Islet of Langerhans (tissue), 1 donor: ENCODE results near the gene HACL1.

Experiments
- FAIRE-seq: peaks from one replicate; lab custom pipeline; 2011; peaks lifted over from hg19 to GRCh38; lab: Jason Lieb, UNC

HACL1 gene

DNA sequence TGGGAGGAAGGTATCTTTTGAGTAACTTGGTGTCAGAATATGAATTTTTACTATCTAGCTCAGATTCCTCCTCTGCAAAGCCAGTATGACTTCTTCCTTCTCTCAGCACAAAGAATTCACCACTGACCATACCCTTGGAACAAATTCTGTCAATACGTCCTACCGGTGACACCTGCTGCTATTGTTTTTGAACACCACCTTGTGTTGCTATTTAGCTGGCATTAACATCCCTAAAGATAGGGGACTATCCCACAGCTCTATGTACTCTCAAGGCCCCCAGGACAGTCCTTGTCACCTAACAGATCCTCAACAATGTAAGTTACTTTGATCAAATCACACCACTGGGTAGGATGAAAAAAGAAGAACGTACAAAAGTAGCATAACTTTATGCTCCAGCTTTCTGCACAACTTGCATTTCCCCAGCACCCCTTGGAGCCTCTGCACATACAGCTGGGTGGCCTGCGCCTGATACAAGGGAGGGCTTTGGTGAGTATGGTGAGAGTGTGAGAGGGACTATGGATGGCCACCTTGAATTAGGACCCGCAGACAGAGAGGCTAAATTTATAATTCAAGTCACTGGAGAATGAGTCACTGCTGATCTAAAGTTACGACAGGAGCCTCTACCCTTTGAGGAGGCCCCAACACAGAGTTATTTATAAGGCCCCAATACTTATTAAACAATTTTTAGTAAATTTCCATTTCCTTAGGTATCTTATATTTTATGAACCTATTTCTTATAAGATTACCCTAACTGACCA is 77.5 kb downstream of the HACL1 start:
- FAIRE-seq = no peak

DNA sequence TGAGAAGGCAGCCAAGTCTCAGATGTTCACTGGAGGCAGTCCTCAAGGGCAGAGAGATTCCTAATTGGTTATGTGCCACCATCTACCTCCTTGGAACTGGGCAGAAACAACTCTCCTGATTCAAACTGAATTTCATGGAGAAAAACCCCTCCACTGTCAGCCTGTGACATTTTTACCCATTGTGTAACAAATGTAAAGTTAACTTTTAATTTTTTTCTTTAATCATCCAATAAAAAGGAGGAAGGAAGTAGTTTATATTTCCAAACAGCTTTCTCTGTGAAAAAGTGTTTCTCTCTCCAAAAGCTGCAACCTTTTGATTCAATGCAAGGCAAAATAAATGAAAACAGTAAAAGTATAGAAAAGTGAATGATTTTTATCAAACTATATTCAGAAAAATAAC is 79.4 kb downstream of the HACL1 start:
- FAIRE-seq = no peak

DNA sequence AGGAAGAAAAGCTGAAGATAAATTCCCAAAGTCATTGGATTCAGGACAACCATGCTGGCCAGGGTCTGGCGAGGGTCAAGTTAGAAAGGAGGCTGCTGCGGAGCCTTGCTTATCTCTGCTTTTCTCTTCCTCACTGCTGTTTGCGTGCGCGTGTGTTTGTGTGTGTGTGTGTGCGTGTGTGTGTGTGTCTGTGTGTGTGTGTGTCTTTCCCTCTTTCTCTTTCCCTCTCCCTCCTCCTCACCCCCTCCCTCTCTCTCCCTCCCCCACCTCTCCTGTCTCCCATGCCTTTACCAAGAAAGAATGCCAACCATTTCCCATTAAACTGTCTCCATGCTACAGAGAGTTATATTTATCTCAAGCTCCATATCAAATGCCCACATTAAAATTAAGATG is 79.8 kb downstream of the HACL1 start, which contains the start of gene COLQ:
TSS of gene COLQ (minus strand) at position 134 of the 393 bp plus-strand sequence. CDS start at position 53, 81 bp downstream.
- no peak for FAIRE-seq

DNA sequence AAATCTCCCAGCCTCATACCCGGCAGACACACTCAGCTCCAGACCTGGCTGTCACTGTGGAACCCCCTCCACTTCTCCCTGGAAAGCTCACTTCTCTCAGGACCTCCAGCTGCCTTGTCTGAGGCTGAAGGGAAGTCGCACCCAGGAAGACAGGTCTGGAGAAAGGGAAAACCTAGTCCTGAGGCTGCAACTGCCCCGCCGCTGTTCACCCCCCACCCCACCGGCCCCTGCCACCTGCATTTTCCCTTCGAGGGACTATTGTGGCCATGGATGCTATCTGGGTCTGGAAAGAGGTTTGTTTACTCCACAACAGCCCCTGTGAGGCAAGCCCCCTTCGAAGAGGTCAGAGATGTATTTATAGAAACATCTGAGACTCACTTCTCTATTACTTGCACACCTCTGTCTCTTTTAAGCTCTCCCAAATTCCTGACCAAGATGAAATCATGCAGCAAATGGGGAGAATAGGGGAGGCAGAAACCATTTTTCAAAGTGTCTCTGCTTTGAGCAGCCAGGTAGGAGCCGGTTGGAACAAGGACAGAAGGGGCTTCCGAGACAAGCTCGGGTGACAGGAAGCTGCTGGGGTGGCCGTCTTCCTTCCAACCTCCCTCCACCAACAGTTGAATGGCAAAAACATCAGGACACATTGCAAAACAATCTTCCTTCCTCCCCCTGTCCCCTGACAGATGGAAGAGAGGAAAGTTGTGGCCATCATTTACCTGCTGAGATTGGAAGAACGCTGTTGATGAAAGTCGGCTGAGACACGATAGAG is 80.4 kb downstream of the HACL1 start:
- FAIRE-seq = no peak

DNA sequence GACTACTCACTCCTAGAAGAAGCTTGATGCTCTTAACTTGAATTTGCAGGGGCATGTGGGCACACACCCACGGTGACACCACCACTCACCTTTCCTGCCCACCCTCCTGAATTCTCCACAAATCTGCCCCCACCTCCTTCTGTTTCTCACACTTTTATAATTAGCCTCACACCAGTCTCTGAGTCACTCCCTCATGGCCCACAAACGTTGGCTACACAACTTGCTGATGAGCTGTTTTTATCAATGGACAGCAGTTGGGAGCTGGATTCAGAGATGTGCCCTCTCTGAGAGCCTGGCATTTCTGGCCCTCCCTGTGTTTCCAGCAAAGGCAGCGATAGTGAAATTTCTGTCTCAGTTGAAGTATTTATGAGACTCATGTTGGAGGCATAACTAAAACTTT is 81.2 kb downstream of the HACL1 start:
- no peak for FAIRE-seq

DNA sequence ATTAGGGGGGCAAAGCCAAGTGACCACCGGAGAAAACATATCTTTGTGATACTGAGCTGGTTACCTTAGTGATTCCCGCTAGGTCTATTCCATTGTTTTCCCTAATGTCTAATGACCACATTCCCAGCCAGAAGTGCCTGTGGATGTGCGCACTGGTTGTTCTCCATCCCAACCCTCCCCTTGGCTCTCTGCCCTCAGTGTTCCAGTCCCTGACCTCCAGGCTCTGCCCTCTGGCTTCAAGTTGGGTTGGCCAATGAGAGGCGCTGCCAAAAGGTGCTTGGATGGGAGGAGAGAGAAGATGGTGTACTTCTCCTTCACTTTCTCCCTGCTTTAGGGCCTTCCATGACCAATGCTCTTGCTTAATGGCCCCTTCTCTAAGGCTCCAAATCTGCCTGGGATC is 82.3 kb downstream of the HACL1 start:
- no peak for FAIRE-seq

DNA sequence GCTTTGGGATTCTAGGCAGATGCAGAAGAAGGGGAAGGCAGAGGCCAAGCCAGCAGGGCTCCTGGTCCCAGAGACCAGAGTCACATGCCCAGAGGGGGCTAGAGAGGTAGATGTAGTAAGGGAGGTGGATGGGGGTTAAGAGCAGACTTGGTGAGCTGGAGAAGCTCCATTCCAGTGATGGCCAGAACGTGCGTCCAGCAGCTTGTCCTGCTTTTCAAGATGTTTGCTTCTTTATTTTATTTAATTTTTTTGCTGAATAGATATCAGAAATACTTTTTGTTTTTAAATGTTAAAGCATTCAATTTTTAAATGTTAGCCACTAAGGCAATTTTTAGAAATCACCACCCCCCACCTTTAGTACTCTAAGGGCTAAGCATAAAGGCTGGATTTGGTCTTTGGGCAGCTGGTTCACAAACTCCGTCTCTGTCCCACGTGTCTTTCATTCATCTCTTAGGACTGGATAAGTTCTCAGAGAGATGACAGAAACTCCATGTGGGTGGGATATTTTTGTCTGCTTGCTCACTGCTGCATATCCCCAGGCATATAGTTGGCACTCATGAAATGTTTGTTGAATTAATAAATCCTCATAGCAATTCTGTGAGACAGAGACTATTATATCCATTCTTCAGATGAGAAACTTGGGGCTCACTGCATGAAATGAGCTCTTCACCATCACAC is 86.6 kb downstream of the HACL1 start:
- FAIRE-seq = no peak

DNA sequence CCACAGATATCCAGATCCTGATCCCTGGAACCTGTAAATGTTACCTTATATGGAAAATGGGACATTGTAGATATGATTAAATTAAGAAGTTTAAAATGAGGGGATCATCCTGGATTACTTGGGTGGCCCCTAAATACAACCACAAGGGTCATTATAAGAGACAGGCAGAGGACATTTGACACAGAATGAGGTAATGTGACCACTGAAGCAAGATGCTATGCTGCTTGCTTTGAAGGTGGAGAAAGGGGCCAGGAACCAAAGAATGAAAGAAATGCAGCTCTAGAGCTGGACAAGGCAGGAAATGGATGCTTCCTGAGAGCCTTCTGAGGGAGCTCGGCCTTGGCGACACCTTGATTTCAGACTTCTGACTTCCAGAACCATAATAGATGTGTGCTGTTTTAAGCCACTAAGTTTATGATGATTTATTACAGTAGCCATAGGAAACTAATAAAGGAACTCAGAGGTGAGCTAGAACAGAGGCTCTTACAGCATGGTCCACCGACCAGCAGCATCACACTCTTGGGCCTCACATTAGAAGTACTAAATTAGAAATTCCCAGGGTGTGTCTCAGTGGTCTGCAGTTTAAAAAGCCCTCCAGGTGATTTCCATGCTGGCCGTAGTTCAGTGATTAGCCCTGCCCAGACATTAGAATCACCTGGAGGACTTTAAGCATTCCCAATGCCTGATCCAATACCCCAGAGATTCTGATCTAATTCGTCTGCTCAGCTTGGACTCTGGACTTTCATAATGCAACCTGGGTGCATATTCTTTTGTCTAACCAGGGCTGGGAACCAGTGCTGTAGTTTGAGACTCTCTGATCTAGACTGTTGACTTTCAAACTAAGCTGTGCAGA is 87.3 kb downstream of the HACL1 start:
- no peak for FAIRE-seq

DNA sequence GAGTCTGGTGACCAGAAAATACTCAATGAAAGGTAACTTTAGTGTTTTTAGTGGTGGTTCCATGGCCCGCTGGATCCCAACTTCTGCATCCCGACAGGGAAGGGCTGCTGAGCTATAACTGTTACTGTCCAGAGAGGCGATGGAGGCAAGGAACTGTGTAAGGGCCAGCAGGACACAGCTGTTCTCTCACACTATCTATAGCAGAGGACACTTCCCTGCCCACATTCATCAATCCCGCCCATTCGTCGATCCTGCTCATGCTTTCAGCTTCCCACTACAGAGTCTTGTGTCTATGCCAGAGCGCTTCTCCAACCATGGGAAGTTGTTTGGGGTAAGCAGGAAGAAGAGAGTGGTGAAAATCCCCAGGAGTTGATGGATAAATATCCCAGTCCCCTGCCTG is 88.3 kb downstream of the HACL1 start:
- FAIRE-seq = no peak

DNA sequence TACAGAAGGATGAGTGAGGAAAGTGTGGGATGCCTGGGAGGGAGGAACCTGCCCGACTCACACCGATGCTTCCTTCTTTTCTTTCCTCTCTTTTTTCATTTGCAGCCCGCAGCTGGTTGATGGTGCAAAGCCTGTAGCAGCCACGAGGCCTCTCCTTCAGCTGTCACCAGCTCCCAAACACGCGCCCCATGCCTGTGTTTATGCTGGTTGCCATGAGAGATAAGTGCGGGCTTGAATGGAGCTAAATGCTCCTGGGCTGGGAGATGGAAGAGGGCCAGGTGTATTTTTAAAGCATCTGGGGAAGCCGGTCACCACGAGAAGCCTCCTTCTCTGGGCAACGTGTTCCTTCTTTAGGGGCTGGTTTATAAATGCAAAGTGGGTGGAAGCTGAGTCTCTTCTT is 89.2 kb downstream of the HACL1 start:
- peak; percentile 30 for FAIRE-seq

DNA sequence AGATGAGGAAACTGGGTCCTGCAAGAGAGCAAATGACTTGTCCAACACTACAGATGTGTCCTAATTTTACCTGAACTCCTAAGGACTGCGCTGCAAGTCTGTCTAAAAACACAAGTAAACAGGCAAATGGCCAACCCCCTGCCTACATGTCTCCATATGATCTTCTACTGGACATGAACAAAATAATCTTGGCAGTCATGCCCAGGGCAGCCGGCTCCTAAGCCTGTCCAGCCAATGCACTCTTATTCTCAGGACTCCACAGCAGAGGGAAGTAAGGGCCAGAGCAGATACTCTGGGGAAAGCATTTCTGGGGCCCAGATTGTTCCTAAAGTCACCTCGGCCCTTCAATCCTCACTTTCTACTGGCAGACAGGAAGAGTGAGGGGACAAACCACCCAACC is 90.2 kb downstream of the HACL1 start:
- no peak for FAIRE-seq
